GM19395 (cell line): ENCODE measurements around the gene GJD3.
"Not testable (repeated sequence)": the region's sequence is repeated elsewhere in the genome, so short reads cannot be mapped to it uniquely, and the experiment has no call there.

Experiments used
- ATAC-seq: cut with Tn5 transposase; IDR thresholded peaks from one replicate; pipeline ENCODE4 v1.9.1; 2021; ENCODE audit warnings: mild to moderate bottlenecking, moderate library complexity; ENCODE audit not compliant: unreplicated experiment

The GJD3 gene

GRCh38 chr17:40364121-40364861, at the start of gene GJD3:
GJD3 (minus strand) TSS chr17:40364737; CDS start chr17:40363815, 922 bp downstream.
- ATAC-seq: no peak

- not testable (repeated sequence) for ATAC-seq
Observed at GRCh38 chr17:40414312-40414711, 49.8 kb upstream of the GJD3 start.

- ATAC-seq: no peak
Observed at GRCh38 chr17:40412880-40413279, 48.3 kb upstream of the GJD3 start.

GRCh38 chr17:40411821-40412220, 47.3 kb upstream of the GJD3 start:
- no peak for ATAC-seq

- no peak for ATAC-seq
Observed at GRCh38 chr17:40410082-40410481, 45.5 kb upstream of the GJD3 start.

GRCh38 chr17:40409540-40409939, 45.0 kb upstream of the GJD3 start:
- not testable (repeated sequence) for ATAC-seq

- ATAC-seq: no peak
Observed at GRCh38 chr17:40407460-40407859, 42.9 kb upstream of the GJD3 start.

GRCh38 chr17:40404003-40404402, 39.5 kb upstream of the GJD3 start:
- no peak for ATAC-seq

GRCh38 chr17:40402668-40403067, 38.1 kb upstream of the GJD3 start:
- ATAC-seq: no peak

- no peak for ATAC-seq
Observed at GRCh38 chr17:40399185-40399584, 34.6 kb upstream of the GJD3 start.

GRCh38 chr17:40386555-40386954, 22.0 kb upstream of the GJD3 start:
- not testable (repeated sequence) for ATAC-seq

GRCh38 chr17:40382251-40382650, 17.7 kb upstream of the GJD3 start:
- no peak for ATAC-seq

GRCh38 chr17:40378966-40379365, 14.4 kb upstream of the GJD3 start:
- no peak for ATAC-seq

GRCh38 chr17:40377832-40378231, 13.3 kb upstream of the GJD3 start:
- no peak for ATAC-seq

GRCh38 chr17:40376541-40376940, 12.0 kb upstream of the GJD3 start:
- not testable (repeated sequence) for ATAC-seq

- not testable (repeated sequence) for ATAC-seq
Observed at GRCh38 chr17:40375786-40376185, 11.2 kb upstream of the GJD3 start.

GRCh38 chr17:40374821-40375498, 10.4 kb upstream of the GJD3 start:
- ATAC-seq: no peak

GRCh38 chr17:40373999-40374398, 9.5 kb upstream of the GJD3 start:
- no peak for ATAC-seq

- no peak for ATAC-seq
Observed at GRCh38 chr17:40373324-40373723, 8.8 kb upstream of the GJD3 start.

GRCh38 chr17:40372644-40373043, 8.1 kb upstream of the GJD3 start:
- not testable (repeated sequence) for ATAC-seq

GRCh38 chr17:40372031-40372430, 7.5 kb upstream of the GJD3 start:
- no peak for ATAC-seq

GRCh38 chr17:40371261-40371929, 6.9 kb upstream of the GJD3 start:
- ATAC-seq: no peak
